H1 (cell line): Measurements from ENCODE around the gene TMED3. TPM values are rescaled to one million over a fixed set of nuclear protein-coding genes. Genes with fewer than 3 reads are reported as not detected.

Experiments
- BACH1 ChIP-seq: IDR thresholded peaks from 2 replicates; pipeline ENCODE4 v1.6.1; 2012; ENCODE audit warnings: low read length, improper control_type of control experiment
- CBX8 ChIP-seq: fragments of 300-800, 300-1000 bp; sonication (generic); IDR thresholded peaks from 2 replicates; pipeline ENCODE4 v1.7.1; 2016; ENCODE audit warnings: low read depth, low read length, borderline replicate concordance
- MAFK ChIP-seq: IDR thresholded peaks from 2 replicates; pipeline ENCODE4 v1.6.1; 2012; ENCODE audit warnings: low read depth, mild to moderate bottlenecking, improper control_type of control experiment, low read length
- POLR2A ChIP-seq, 2 experiments: IDR thresholded peaks; 1 replicate in 1 of 2; 2 replicates in 1 of 2; pipeline ENCODE4 v1.6.1; 2011; ENCODE audit warnings: low read depth in 2 of 2, low read length in 2 of 2, mild to moderate bottlenecking in 2 of 2; ENCODE audit errors: control extremely low read depth in 1 of 2
- RNF2 ChIP-seq: fragments of 200-900, 300-1000 bp; sonication (generic); IDR thresholded peaks from 2 replicates; pipeline ENCODE4 v1.7.1; 2016; ENCODE audit warnings: borderline replicate concordance, low read depth, mild to moderate bottlenecking, antibody characterized with exemption, low read length; ENCODE audit not compliant: poor library complexity, severe bottlenecking; ENCODE audit errors: missing control alignments
- SAP30 ChIP-seq: fragments of 300-600 bp; sonication (generic); IDR thresholded peaks from 2 replicates; pipeline ENCODE4 v1.7.1; 2012; ENCODE audit warnings: low read length, moderate library complexity, mild to moderate bottlenecking, inconsistent platforms; ENCODE audit not compliant: insufficient read depth, insufficient replicate concordance
- SIX5 ChIP-seq: IDR thresholded peaks from 2 replicates; pipeline ENCODE4 v1.6.1; 2011; ENCODE audit warnings: mild to moderate bottlenecking, low read depth, low read length
- SP4 ChIP-seq: IDR thresholded peaks from 2 replicates; pipeline ENCODE4 v1.6.1; 2012; ENCODE audit warnings: low read length, inconsistent platforms
- YY1 ChIP-seq: IDR thresholded peaks from 2 replicates; pipeline ENCODE4 v1.6.1; 2011; ENCODE audit warnings: low read depth, mild to moderate bottlenecking, low read length
- polyA plus RNA-seq, 7 experiments: library from polyadenylated mRNA; depleted of rRNA in 3 of 7; stranded (reverse) in 5 of 7; unstranded in 2 of 7; fragments of >200 nt in 5 of 7; fragments of 200-250 nt in 2 of 7; gene quantifications; 1 replicate in 5 of 7; 2 replicates in 1 of 7; 4 replicates in 1 of 7; pipeline versions ENCODE4 v1.2.1 to v1.2.3, GENCODE V29; 2011 to 2013; ENCODE audit warnings: missing spikeins in 2 of 7, mixed read lengths in 2 of 7
- total RNA-seq: library from RNA; stranded (reverse); fragmentation: NEBNext Ultra II Directional; extraction: Animal tissue kit (Norgen Biotek cat#: 25700); gene quantifications from 2 replicates; pipeline ENCODE4 v1.2.1, GENCODE V29; 2021

The TMED3 gene
- total and polyA plus RNA-seq, 2 of the 8 experiments (the other 6 are each of a cell fraction or from before 2014, with no cell fraction given) = 50.2 to 110 TPM

GRCh38 chr15:79299126-79299840, 11.6 kb upstream of the TMED3 start (continued):
- TF ChIP-seq POLR2A (IDR thresholded peaks at IDR 0.05; ENCODE audit: control extremely low read depth in 1 of 2, low read depth in 2 of 2, low read length in 2 of 2) = no peak
- TF ChIP-seq BACH1 = no peak
- TF ChIP-seq SP4 = no peak
- no peak for TF ChIP-seq RNF2
- no peak for TF ChIP-seq SIX5
- TF ChIP-seq MAFK = no peak
- TF ChIP-seq CBX8 = no peak
- TF ChIP-seq SAP30 = no peak
- no peak for TF ChIP-seq YY1
